Stomach (tissue), 9 donors: ENCODE measurements around the gene KLHL28. TPM values are rescaled to one million over a fixed set of nuclear protein-coding genes. Genes with fewer than 3 reads are reported as not detected.

Experiments used
- DNase-seq, 2 donors: peaks; one replicate each; pipeline versions ENCODE4 v3.0.0 to v3.0.0-alpha.2; 2013 to 2019
- H3K27ac ChIP-seq, 5 donors: fragments of 200-600 bp in 4 of 5; sonication (generic) in 4 of 5; one replicate each; pipeline ENCODE4 v1.5.1; 2013 to 2019; ENCODE audit warnings: mild to moderate bottlenecking in 1 of 5, moderate library complexity in 1 of 5
- H3K27me3 ChIP-seq, 3 donors: fragments of 200-600 bp; sonication (generic); one replicate each; pipeline ENCODE4 v1.5.1; 2017 to 2019; ENCODE audit warnings: mixed run types in 1 of 3
- H3K36me3 ChIP-seq, 4 donors: fragments of 200-600 bp; sonication (generic); 1 replicate in 3 of 4; 2 replicates in 1 of 4; pipeline ENCODE4 v1.5.1; 2016 to 2019
- H3K4me1 ChIP-seq, 4 donors: fragments of 200-600 bp; sonication (generic); one replicate each; pipeline ENCODE4 v1.5.1; 2016 to 2019
- H3K4me3 ChIP-seq, 4 donors: fragments of 200-600 bp; sonication (generic) in 3 of 4; one replicate each; pipeline ENCODE4 v1.5.1; 2016 to 2019; ENCODE audit warnings: mild to moderate bottlenecking in 1 of 4
- H3K9me3 ChIP-seq, 4 donors: fragments of 200-600 bp; sonication (generic); one replicate each; pipeline ENCODE4 v1.5.1; 2016 to 2019
- EP300 ChIP-seq: sonication (generic); formaldehyde crosslinking; IDR thresholded peaks from one replicate; pipeline ENCODE4 v1.6.1; 2017; ENCODE audit warnings: antibody characterized with exemption
- POLR2A ChIP-seq, 4 donors: fragments of 450-650 bp; IDR thresholded peaks; one replicate each; pipeline ENCODE4 v1.6.1; 2016; ENCODE audit warnings: antibody characterized with exemption in 4 of 4, control low read depth in 2 of 4, mild to moderate bottlenecking in 1 of 4, moderate library complexity in 1 of 4
- POLR2AphosphoS5 ChIP-seq, 3 donors: sonication (generic); formaldehyde crosslinking; IDR thresholded peaks; one replicate each; pipeline ENCODE4 v1.6.1; 2016; ENCODE audit warnings: antibody characterized with exemption in 3 of 3
- whole genome bisulfite sequencing, 5 donors: extraction: QIAGEN DNeasy Blood & Tissue Kit in 3 of 5; methylation state at CpG; one replicate each; pipeline versions ENCODE4 v1.1.5 to v1.1.7; 2013 to 2018; 5-methylcytosine and 5-hydroxymethylcytosine counted together
- intact Hi-C: fragments of 100-400 bp; cut with DNase I; formaldehyde crosslinking; loops from one replicate; pipeline ENCODE4 v1.15.1; 2023; ENCODE audit warnings: low total_unique reads
- polyA plus RNA-seq, 3 donors: library from polyadenylated mRNA; stranded (reverse); fragments of 200-250 nt; gene quantifications; one replicate each; pipeline ENCODE4 v1.2.3, GENCODE V29; 2013
- total RNA-seq, 5 donors: library from RNA; depleted of rRNA; stranded (reverse); fragments of >200 nt; gene quantifications; one replicate each; pipeline versions ENCODE4 v1.1.0 to v1.2.3, GENCODE V29; 2014 to 2016
- TF ChIP-seq, protein P1 (sequence below), 7 experiments: fragments of 450-650 bp in 4 of 7; fragments of 200-600 bp in 3 of 7; sonication (generic) in 3 of 7; IDR thresholded peaks; one replicate each; pipeline ENCODE4 v1.5.1; 2016 to 2019; ENCODE audit warnings: antibody characterized with exemption in 7 of 7, control low read depth in 2 of 7, mild to moderate bottlenecking in 1 of 7
- donor health status: healthy with polysubstance abuse.
- donor health status: Bipolar disorder and iron deficiency.
- donor health status: healthy.

KLHL28 gene
- total and polyA plus RNA-seq, 8 donors, result 1.5 to 20.6 (median 7.0) TPM

DNA sequence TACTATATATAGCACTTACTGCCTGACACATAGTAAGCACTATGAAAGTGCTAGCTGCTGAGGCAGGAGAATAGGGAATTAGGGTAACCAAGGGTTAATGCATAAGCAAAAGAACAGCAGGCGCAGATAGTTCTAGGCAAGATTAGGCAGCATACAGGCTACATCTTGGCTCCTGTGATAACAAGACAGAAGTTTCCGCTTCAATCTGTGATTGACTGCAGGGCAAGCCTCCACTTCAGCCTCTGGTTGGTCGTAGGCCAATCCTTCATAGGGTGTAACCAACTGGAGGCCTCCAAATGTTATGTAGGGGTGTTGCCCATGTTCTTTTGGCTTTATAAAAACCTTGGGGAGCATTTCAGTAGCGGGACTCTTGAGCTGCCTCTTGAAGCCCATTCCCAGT is 46.9 kb downstream of the KLHL28 start:
- H3K27me3 ChIP-seq, result peaks cover 0 to 15% (median 13%) of the 10 kb centered on the region in 3 donors
- H3K4me1 ChIP-seq, result peaks cover 7 to 21% (median 12%) of the 10 kb centered on the region in 4 donors
- intact Hi-C loops, result loop anchor here (10.0 kb wide), 1 partner anchor 360 kb away; no protein-coding TSS in a partner anchor
- no peaks in the 10 kb centered on the region for H3K36me3 ChIP-seq
- TF ChIP-seq POLR2AphosphoS5 (IDR thresholded peaks at IDR 0.05), result no peak
- TF ChIP-seq, protein P1, sequence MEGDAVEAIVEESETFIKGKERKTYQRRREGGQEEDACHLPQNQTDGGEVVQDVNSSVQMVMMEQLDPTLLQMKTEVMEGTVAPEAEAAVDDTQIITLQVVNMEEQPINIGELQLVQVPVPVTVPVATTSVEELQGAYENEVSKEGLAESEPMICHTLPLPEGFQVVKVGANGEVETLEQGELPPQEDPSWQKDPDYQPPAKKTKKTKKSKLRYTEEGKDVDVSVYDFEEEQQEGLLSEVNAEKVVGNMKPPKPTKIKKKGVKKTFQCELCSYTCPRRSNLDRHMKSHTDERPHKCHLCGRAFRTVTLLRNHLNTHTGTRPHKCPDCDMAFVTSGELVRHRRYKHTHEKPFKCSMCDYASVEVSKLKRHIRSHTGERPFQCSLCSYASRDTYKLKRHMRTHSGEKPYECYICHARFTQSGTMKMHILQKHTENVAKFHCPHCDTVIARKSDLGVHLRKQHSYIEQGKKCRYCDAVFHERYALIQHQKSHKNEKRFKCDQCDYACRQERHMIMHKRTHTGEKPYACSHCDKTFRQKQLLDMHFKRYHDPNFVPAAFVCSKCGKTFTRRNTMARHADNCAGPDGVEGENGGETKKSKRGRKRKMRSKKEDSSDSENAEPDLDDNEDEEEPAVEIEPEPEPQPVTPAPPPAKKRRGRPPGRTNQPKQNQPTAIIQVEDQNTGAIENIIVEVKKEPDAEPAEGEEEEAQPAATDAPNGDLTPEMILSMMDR (IDR thresholded peaks at IDR 0.05), result no peak
- no peak for TF ChIP-seq EP300
- TF ChIP-seq POLR2A (IDR thresholded peaks at IDR 0.05), result no peak
- no peak overlapping the region for H3K4me3 ChIP-seq
- H3K9me3 ChIP-seq, result peaks cover 0 to 10% (median 0%) of the 10 kb centered on the region in 4 donors
- DNase-seq, result peak in 1 of 2 donors; percentile 51
- WGBS, 5 donors, result 36 to 44% (median 38%) methylated on average over 4 of the region's 4 CpGs
- no peak overlapping the region for H3K27ac ChIP-seq

- intact Hi-C loops, result loop anchor here (10.0 kb wide), 1 partner anchor 363 kb away; no protein-coding TSS in a partner anchor
These were observed 49.5 kb downstream of the KLHL28 start for GRCh38 chr14:44912041-44912869.

GRCh38 chr14:44910821-44911220 is 50.9 kb downstream of the KLHL28 start:
- WGBS, 5 donors, result 66 to 88% (median 79%) methylated on average over 2 of the region's 2 CpGs
- DNase-seq, result no peak
- intact Hi-C loops, result loop anchor here (10.0 kb wide), 1 partner anchor 364 kb away; no protein-coding TSS in a partner anchor
- Histone ChIP-seq H3K27me3 (peaks cover 0 to 15% (median 13%) of the 10 kb centered on the region in 3 donors), H3K36me3 (peaks cover 0 to 6% (median under 1%) of the 10 kb centered on the region in 4 donors), H3K9me3 (peaks cover 0 to 10% (median 0%) of the 10 kb centered on the region in 4 donors), H3K4me1 (peaks cover 7 to 21% (median 12%) of the 10 kb centered on the region in 4 donors), H3K27ac (no peak overlapping the region), H3K4me3 (no peak overlapping the region)
- TF ChIP-seq, protein P1 (IDR thresholded peaks at IDR 0.05), result no peak
- TF ChIP-seq POLR2AphosphoS5 (IDR thresholded peaks at IDR 0.05), result no peak
- TF ChIP-seq EP300, result no peak
- TF ChIP-seq POLR2A (IDR thresholded peaks at IDR 0.05), result no peak

More at GRCh38 chr14:44912041-44912869, 49.5 kb downstream of the KLHL28 start:
- Histone ChIP-seq H3K27ac (peak overlapping the region in 1 of 5 donors; percentile 61), H3K36me3 (no peaks in the 10 kb centered on the region), H3K9me3 (peaks cover 0 to 10% (median 0%) of the 10 kb centered on the region in 4 donors), H3K27me3 (peaks cover 0 to 15% (median 13%) of the 10 kb centered on the region in 3 donors), H3K4me3 (peak overlapping the region; percentile 56 to 63 (median 60)), H3K4me1 (peaks cover 7 to 21% (median 12%) of the 10 kb centered on the region in 4 donors)
- TF ChIP-seq EP300, result no peak
- TF ChIP-seq POLR2AphosphoS5 (IDR thresholded peaks at IDR 0.05), result no peak
- TF ChIP-seq, protein P1 (IDR thresholded peaks at IDR 0.05), result no peak
- no peak for TF ChIP-seq POLR2A (IDR thresholded peaks at IDR 0.05)
- peak in 1 of 2 donors; percentile 51 for DNase-seq
- 20 to 33% (median 20%) methylated on average over 26 to 69 of the region's 69 CpGs for WGBS, 5 donors

GRCh38 chr14:44901696-44902095 is 60.1 kb downstream of the KLHL28 start:
- TF ChIP-seq POLR2AphosphoS5 (IDR thresholded peaks at IDR 0.05) (peak in 1 of 3 donors; percentile 41), POLR2A (IDR thresholded peaks at IDR 0.05) (no peak), EP300 (no peak)
- TF ChIP-seq, protein P1 (IDR thresholded peaks at IDR 0.05), result no peak
- H3K36me3 ChIP-seq, result peaks cover 0 to 29% (median 18%) of the 10 kb centered on the region in 4 donors
- no peaks in the 10 kb centered on the region for H3K27me3 ChIP-seq
- 48 to 64% (median 59%) methylated on average over 2 of the region's 2 CpGs for WGBS, 5 donors
- intact Hi-C loops, result no loop called here
- no peak overlapping the region for H3K4me3 ChIP-seq
- DNase-seq, result no peak
- H3K9me3 ChIP-seq, result no peaks in the 10 kb centered on the region
- peaks cover under 1 to 41% (median 25%) of the 10 kb centered on the region in 4 donors for H3K4me1 ChIP-seq
- peak overlapping the region in 1 of 5 donors; percentile 16 for H3K27ac ChIP-seq
